ENCODE results near the gene RPN2.

DNA sequence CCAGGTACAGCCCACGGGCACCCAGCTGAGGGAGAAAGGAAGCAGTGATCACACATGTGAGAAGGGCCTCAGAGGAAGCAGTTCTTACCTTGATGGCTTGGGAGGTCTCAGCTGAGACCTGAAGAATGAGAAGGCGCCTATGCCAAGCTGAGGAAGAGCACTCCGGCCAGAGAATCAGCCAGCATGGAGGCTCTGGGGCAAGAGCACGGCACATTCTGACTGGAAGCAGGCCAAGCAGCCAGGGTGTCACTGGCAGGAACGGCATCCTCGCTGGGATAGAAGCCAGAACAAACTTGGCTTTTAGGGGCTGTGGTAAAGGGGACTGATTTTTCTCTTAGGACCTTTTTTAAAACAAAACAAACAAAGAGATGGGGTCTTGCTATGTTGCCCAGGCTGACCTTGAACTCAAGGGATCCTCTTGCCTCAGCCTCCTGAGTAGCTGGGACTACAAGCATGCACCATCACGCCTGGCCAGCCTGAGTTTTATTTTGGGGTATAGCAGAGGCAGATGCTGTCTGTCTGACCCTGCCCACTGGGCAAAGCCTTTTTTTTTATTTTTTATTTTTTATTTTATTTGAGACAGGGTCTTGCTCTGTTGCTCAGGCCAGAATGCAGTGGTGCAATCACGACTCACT, 64.9 kb downstream of the RPN2 start:
- TF ChIP-seq LEF1 (IDR thresholded peaks at IDR 0.05; ENCODE audit: borderline replicate concordance) = no peak
- TF ChIP-seq TARDBP (IDR thresholded peaks at IDR 0.05) = no peak
- no peak for TF ChIP-seq SUZ12 (IDR thresholded peaks at IDR 0.05)
- no peak for TF ChIP-seq SP1 (IDR thresholded peaks at IDR 0.05)
- TF ChIP-seq BHLHE40 (IDR thresholded peaks at IDR 0.05; ENCODE audit: borderline replicate concordance) = no peak
- no peak for TF ChIP-seq FOXM1 (IDR thresholded peaks at IDR 0.05; ENCODE audit: borderline replicate concordance)
- TF ChIP-seq ELF4 (IDR thresholded peaks at IDR 0.05) = no peak
- TF ChIP-seq FOXA1 (IDR thresholded peaks at IDR 0.05) = no peak
- no peak for TF ChIP-seq CTBP1 (IDR thresholded peaks at IDR 0.05; ENCODE audit: borderline replicate concordance)
- TF ChIP-seq, protein P1, sequence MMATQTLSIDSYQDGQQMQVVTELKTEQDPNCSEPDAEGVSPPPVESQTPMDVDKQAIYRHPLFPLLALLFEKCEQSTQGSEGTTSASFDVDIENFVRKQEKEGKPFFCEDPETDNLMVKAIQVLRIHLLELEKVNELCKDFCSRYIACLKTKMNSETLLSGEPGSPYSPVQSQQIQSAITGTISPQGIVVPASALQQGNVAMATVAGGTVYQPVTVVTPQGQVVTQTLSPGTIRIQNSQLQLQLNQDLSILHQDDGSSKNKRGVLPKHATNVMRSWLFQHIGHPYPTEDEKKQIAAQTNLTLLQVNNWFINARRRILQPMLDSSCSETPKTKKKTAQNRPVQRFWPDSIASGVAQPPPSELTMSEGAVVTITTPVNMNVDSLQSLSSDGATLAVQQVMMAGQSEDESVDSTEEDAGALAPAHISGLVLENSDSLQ (IDR thresholded peaks at IDR 0.05) = no peak
- no peak for TF ChIP-seq L3MBTL2 (conservative IDR thresholded peaks at IDR 0.05)
- no peak for TF ChIP-seq FOXK2 (IDR thresholded peaks at IDR 0.05)

Measured in HEK293T (cell line).